Fibroblast of villous mesenchyme (primary cell): ENCODE results near the gene MYBPC3. TPM values are rescaled to one million over a fixed set of nuclear protein-coding genes. Genes with fewer than 3 reads are reported as not detected.

Experiments
- DNase-seq: peaks from one replicate; pipeline ENCODE4 v3.0.0-alpha.2; 2010; ENCODE audit warnings: low read depth
- H3K4me3 ChIP-seq: 2 replicates; pipeline ENCODE4 v1.5.1; 2011; ENCODE audit warnings: low read depth, mild to moderate bottlenecking, low read length
- total RNA-seq: library from RNA; depleted of rRNA; stranded (reverse); fragments of >200 nt; gene quantifications from 2 replicates; pipeline ENCODE4 v1.2.3, GENCODE V29; 2012
- TF ChIP-seq, protein P1 (sequence below): IDR thresholded peaks from 2 replicates; pipeline ENCODE4 v1.5.1; 2012; ENCODE audit warnings: low read depth, mild to moderate bottlenecking, low read length; ENCODE audit not compliant: insufficient read depth

MYBPC3 gene
- total RNA-seq, 1 donor = not detected

DNA sequence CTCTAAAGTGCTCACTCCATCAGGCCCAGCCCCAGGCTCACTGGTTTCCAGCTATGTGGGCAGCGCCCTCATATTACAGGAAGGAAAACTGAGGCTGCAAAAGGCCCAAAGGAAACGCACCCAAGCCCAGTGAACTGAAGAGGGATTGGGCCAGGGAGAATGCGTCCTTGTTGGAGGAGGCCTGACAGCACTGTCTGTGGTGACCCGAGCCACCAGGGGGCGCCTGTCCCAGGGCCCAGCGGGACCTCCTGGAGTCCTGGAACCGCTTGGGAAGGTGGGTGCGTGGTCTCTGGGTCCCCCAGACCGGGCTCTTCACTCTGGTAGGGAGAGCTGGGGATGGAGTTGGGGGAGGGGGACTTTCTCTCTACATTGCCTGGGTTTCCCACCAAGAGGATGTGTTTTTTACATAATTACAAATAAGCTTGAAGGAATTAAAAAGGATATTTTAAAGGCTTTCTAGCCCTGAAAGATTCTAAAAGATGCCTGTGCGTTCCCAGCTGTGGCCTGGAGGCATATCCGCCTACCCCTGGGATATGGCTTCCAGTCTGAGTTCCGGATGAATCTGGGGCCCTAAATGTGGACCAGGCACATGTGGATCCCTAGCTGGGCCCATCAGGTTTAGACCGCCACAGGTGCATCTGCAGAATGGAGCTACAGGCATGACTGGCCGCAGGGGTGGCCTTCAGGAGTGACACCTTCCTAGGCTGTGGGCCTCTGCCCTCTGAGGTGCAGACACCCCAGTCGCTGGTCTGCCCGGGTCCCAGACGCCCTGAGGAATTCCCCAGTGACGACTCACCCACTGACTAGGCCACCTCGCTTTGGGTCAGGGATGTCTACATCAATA is 21.6 kb upstream of the MYBPC3 start:
- DNase-seq = peak; percentile 74
- TF ChIP-seq, protein P1, sequence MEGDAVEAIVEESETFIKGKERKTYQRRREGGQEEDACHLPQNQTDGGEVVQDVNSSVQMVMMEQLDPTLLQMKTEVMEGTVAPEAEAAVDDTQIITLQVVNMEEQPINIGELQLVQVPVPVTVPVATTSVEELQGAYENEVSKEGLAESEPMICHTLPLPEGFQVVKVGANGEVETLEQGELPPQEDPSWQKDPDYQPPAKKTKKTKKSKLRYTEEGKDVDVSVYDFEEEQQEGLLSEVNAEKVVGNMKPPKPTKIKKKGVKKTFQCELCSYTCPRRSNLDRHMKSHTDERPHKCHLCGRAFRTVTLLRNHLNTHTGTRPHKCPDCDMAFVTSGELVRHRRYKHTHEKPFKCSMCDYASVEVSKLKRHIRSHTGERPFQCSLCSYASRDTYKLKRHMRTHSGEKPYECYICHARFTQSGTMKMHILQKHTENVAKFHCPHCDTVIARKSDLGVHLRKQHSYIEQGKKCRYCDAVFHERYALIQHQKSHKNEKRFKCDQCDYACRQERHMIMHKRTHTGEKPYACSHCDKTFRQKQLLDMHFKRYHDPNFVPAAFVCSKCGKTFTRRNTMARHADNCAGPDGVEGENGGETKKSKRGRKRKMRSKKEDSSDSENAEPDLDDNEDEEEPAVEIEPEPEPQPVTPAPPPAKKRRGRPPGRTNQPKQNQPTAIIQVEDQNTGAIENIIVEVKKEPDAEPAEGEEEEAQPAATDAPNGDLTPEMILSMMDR = peak; percentile 98
- no peak overlapping the region for H3K4me3 ChIP-seq

DNA sequence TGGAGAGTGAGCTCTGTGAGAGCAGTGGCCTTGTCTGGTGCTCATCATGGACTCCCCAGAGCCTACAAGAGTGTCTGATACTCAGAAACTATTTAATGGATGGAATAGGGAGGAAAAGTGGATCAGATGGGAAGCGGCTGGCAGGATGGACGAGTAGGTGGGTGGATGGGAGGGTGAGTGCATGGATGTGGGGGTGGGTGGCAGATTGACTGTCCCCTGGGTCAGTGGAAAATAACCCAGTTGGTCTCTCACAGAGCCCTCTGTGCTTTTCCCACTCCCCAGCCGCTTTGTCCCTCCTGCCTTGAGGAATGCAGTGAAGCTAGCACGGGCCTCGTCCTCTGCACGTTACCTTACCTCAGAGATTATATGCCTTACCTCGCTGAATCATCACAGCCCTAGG is 19.9 kb upstream of the MYBPC3 start:
- no peak for DNase-seq
- TF ChIP-seq, protein P1 = no peak
- no peak overlapping the region for H3K4me3 ChIP-seq

DNA sequence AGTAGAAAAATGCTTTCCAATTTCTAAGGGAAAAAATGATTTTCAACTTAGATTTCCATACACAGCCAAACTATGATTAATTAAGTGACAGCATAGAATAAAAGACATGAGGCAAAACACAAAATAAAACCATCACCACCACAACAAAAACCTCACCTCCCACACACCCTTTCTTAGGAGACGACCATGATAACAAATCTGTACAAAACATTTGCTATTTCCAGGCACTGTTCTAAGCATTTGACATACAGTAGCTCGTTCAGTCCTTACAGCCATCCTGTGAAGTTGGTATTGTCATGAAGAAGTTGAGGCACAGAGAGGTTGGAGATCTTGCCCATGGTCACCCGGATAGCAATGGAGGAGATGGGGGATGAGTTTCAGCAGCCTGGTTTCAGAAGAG is 17.2 kb upstream of the MYBPC3 start:
- no peak overlapping the region for H3K4me3 ChIP-seq
- TF ChIP-seq, protein P1 = no peak
- peak; percentile 28 for DNase-seq

DNA sequence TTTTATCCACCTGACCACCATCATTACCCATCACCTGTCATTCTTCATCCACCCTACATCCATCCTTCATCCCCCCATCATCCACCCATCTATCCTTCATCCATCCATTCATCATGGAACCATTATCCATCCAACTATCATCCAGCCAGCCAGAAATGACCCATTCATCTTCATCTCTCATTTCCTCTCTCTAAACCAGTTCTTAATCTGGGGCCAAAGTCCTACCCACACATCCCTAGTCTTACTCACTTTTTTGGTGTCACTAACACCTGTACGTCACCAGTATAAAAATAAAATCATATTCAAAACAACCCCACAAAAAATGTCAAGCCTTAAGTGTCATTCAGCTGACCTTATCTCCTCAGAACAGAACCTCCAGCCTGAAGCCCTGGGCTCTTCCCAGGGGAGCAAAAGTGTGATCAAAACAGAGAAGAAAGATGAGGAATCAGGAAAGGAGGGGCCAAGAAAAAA is 13.6 kb upstream of the MYBPC3 start:
- TF ChIP-seq, protein P1 = no peak
- no peak overlapping the region for H3K4me3 ChIP-seq
- DNase-seq = no peak

DNA sequence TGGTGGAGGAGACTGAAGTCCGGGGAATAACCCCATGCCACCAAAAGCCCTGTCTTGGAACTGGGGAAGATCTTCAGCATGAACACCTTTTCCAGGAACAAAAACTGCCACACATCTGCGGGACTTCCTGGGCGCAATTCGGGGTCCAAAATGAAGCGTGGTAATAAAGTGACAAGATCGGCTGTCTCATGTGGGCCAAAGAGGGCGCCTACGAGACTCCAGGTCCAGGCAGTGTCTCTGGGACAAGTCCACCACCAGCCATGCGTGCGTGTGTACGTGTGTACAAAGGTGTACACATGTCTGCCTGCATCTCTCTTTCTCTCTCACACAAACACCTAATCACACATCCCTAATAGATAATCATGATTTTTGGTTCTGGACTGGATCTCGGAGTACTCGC is 8.9 kb upstream of the MYBPC3 start:
- no peak overlapping the region for H3K4me3 ChIP-seq
- no peak for DNase-seq
- TF ChIP-seq, protein P1 = no peak

DNA sequence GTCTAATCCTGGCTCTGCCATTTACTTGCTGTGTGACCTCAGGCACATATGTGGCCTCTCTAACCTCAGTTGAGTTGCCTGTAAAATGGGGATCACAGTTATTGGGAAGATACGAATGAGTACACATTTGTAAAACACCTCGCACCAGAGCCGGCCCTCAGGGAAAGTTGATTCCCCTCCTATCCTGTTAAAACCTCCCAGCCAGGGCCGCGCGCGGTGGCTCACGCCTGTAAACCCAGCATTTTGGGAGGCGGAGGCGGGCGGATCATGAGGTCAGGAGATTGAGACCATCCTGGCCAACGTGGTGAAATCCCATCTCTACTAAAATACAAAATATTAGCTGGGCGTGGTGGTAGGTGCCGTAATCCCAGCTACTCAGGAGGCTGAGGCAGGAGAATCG is 7.8 kb upstream of the MYBPC3 start:
- TF ChIP-seq, protein P1 = no peak
- no peak overlapping the region for H3K4me3 ChIP-seq
- DNase-seq = no peak
